Stimulated activated CD8-positive, alpha-beta memory T cell treated with anti-CD3 and anti-CD28 coated beads, Interleukin-7, amount 100 ng/mL, for 48 hours (primary cell): Measurements from ENCODE around the gene GFRA1.
"Not testable (repeated sequence)": the region's sequence is repeated elsewhere in the genome, so short reads cannot be mapped to it uniquely, and the experiment has no call there.

Experiments used
- DNase-seq, 2 donors: peaks; one replicate each; pipeline ENCODE4 v3.0.0-alpha.2; 2020; ENCODE audit warnings: low read depth in 1 of 2; ENCODE audit errors: extremely low read depth in 1 of 2

GFRA1 gene

DNA sequence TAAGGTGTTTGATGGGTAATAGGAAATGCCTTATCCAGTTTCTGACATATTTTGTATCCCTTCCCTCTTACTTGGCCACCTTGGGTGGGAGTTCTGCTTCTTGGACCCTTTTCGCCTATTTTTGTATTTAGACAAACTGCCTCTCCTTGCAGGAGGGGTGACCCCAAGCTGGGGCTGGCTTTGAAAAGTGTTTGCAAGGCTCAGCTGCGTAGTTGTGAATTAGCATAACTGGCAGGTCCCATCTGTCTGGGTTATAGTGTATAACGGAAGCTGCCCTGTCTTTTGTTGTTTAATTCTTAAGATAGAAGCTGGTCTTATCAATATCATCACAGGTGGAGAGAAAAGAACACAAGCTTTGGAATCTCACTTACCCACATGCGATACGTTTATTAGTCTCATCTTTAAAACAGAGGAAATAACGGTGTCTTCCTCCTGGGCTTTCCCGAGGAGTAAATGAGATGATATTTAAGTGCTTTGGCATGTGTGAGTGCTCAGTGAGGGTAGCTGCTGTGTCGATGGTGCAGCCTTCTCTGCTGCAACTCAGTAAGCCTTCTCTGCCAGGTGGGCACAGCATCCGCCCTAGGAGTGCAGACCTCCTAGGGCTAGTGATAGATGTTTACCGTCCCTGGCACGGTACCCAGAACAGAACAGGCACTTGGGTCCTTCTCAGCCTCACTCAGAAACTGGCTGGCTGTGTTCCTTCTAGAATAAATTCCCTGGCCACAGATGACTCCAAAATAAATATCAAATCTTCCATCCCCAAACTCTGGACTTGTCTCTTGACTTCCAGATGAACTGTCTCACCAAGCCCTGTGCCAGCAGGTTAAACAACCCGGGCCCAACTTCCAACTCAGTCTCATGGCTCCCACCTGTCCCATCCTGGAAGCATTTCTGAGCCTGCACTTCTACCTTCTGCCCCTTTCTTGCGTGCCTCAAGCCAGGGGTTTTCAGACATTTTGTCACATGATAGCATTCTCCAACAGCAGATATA, 227.3 kb downstream of the GFRA1 start:
- DNase-seq, result no peak

DNA sequence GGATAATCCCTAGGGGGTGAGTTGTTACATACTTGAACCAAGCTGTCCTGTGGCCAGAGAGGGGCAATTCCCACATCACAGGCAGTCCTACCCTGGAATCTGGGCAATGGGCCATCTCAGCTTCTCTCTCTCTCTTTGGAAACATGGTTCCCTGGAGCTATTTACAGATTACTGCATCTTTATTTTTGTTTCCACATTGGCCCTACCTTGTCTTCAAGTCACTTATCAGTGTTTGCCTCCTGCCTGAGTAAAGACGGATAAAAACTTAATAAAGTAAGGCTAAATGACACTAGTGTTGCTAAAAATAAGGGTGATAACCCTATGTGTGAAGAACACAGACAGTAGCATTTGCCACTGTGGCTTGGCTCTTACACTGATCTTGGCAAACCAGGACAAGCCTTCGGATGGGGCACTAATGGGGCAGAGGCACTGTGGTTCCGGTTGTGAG, 228.2 kb downstream of the GFRA1 start:
- no peak for DNase-seq

DNA sequence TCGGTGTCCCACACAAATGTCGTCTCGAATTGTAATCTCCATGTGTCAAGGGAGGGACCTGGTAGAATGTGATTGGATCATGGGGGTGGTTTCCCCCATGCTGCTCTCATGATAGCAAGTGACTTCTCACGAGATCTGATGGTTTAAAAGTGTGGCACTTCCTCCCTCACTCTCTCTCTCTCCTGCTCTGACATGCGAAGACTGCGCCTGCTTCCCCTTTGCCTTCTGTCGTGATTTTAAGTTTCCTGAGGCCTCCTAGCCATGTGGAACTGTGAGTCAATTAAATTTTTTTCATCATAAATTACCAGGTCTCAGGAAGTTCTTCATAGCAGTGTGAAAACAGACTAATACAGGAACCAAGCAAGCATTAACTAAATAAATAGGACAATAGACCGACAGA, 229.1 kb downstream of the GFRA1 start:
- no peak for DNase-seq

DNA sequence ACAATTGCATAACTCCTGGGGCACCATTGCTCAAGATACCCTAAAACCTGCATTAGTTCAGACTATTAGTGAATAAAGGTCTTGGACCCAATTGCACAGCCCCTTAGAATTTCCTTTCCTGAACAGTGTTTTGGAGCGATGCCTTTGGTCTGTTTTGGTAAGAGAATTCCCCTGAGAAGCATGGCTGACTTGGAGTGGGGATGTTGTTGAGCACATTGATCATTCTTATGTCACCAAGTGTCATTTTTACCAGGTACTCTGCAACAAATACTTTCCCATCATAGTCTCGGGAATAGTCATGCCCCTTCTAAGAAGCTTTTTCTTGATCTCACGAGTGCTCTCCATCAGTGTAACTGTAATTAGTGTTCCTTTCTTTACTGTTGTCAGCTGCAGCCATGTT, 229.7 kb downstream of the GFRA1 start:
- no peak for DNase-seq

DNA sequence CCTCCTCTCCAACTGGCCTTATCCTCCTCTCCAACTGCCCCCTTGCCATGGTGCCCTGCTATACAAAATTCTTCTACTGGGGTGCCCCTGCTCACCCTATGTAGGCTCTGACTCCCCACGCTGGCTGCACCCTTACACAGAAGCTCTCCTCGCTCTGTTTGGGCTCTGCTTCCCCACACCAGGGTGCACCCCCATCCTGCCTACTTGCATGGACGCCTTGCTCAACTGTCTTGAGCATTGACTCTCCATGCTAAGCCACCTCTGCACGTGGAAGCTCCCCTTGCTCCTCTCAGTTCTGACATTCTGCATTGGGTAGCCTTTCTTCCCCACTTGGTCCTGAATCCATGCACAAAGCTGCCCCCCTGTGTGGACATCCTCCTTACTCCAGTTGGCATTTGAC, 231.1 kb downstream of the GFRA1 start:
- DNase-seq, result no peak

DNA sequence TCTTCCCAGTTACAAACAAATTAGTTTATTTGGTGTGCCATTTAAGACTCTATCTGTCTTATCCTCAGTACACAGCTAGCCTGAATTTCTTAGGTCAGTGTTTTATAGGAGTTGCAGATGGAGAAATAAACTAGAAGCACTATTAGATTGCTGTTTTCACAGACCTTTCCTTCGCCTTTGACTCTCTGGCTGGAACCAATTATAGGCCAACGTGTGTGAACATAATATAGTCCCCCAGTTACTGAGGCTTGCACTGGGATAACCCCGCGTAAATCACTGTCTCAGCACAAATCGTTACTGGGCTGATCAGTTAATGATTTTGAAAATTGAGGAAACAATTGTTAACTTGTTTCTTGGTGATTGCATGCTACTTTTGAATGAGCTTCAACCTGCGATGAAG, 233.4 kb downstream of the GFRA1 start:
- DNase-seq, result no peak

DNA sequence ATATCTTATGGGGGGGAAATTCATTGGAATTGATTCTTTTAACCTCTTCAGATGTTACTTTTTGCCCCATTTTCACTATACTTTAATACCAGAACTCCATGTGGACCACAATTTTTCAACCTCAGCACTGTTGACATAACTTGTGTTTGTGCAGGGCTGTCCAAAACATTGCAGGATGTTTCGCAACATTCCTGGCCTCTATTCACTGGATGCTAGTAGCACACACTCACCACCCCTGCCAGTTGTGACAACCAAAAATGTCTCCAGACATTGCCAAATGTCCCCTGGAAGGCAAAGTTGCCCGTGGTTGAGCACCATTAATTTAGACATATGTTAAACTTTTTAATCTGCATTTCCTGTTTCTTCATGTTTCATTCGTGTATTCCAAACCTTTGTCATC, 234.7 kb downstream of the GFRA1 start:
- DNase-seq, result no peak

DNA sequence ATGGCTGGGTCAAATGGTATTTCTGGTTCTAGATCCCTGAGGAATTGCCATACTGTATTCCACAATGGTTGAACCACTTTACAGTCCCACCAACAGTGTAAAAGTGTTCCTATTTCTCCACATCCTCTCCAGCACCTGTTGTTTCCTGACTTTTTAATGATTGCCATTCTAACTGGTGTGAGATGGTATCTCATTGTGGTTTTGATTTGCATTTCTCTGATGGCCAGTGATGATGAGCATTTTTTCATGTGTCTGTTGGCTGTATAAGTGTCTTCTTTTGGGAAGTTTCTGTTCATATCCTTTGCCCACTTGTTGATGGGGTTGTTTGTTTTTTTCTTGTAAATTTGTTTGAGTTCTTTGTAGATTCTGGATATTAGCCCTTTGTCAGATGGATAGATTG, 237.6 kb downstream of the GFRA1 start:
- not testable (repeated sequence) for DNase-seq

DNA sequence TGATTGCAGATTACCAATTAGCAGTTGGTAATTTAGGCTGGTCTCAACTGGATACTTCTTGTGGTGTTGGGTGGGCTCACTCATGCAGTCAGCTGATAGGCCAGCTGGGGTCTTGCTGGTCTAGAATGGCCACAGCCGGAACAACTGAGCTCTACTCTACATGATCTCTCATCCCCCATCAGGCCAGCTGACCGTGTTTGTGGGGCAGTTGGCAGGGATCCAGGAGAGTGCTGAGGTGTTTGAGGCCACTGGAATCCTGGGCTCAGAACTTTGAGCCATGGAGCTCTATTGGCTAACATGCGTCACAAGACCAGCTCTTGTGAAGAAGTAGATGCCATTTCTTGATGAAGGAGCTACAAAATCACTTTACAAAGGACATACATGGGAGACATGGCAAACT, 242.4 kb downstream of the GFRA1 start:
- no peak for DNase-seq

DNA sequence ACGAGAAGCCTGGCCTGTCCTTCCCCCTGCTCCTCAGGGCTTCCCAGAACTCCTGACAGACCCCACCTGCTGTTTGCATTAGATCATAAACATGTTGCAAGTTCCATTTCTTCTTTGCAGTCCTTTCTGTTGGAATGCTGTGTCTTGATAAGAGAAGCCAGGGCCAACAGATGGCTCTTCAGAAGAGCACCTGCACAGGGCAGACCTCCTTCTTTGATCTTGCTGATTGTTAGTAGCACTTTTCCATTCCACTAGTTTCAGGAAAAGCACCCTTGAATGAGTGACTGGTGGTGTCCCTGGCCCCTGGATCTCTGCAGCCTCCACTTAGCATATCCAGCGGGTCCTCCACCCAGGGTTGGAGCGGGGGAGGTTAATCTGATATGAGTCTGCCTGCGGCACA, 243.2 kb downstream of the GFRA1 start:
- DNase-seq, result no peak

DNA sequence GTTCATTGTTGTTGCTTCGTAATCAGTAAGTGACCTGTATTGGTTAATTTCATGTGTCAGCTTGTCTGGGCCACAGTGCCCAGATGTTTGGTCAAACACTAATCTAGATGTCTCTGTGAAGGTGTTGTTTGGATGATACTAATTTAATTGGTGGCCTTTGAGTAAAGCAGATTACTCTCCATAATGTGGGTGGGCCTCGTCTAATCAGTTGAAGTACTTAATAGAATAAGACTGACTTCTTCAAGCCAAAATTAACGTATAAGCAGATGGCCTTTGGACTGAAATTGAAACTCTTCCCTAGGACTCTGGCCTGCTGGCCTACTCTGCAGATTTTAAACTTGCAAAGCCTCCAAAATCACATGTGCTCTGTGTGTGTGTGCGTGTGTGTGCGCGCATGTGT, 245.7 kb downstream of the GFRA1 start:
- DNase-seq, result no peak

DNA sequence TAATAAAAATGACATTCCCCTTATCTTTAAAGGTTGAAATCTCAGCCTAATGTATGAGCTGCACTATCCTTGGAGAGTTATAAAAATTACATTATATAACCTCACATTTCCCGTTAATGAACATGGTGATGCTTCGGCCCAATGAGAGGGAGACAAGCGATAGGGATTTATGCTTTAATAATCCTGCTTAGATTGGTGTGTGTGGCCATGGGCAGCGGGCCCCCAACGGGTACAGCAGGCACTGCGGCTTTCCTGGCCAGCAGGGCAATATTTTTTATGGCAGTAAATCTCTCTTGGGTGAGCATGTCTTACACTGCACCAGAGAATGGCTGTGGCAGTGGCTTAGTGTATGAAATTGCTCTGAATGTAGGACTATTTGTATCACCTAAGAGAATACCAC, 246.3 kb downstream of the GFRA1 start:
- DNase-seq, result no peak

DNA sequence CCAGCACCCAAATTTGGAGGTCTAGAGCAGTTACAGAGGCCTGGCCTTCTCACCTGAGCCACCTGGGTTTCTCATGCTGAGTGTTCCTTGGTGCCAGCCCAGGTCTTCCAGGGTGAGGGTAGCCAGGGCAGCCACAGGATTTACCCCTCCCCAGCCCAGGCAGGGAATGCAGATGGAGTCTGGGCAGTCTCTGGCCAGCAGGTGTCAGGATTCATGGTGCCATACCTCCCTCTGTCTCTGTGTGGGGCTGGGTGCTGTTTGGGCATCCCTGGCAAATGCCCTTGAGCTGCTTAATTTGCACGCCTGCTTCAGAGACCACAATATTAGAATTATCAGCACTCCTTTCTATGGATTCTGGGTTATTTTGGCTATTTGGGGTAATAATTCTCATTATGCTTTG, 246.7 kb downstream of the GFRA1 start:
- DNase-seq, result no peak

DNA sequence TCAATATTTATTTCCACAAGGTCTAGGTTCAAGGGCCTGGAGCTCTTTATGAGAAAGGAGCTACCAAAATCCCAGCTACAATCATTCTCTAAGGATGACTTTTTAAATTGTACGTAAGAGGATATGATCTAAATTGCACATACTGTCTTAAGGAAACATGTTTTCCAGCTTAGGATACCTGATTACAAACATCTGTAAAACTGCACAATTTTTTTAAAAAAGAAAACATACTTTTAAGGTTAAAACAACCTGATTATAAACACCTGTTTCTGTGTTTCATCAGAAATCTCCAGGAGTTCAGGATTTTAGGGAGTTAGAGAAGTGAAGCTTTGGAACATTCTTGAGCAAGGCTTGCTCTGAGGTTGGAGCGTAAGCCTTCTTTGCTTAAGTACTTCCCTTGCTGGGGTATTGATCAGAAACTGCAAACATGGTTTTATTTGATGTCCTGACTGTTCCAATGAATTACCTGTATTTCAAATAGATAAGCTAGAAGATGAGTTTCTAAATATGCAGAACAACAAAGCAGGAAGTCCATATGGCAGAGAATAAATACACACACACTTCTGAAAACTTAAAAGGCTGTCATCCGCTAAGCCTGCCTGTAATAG, 248.6 kb downstream of the GFRA1 start:
- no peak for DNase-seq

DNA sequence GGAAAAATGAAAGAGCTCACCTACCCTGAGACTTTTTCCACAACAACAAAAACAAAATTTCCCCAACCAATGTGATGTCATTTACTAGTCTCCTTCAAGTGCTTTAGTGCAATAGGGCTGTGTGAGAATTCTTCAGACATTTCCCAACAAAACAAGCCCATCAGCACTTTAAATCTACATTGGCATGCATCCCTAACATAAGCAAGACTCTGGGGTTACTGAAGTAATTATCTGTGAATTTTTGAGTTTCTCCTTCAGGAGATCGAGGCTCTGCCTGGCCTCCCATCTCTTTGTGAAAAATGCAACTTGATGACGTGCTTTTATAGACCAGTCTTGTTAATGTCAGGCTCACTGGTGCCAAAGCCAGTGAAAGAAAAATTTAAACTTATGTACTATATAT, 255.6 kb downstream of the GFRA1 start:
- no peak for DNase-seq

DNA sequence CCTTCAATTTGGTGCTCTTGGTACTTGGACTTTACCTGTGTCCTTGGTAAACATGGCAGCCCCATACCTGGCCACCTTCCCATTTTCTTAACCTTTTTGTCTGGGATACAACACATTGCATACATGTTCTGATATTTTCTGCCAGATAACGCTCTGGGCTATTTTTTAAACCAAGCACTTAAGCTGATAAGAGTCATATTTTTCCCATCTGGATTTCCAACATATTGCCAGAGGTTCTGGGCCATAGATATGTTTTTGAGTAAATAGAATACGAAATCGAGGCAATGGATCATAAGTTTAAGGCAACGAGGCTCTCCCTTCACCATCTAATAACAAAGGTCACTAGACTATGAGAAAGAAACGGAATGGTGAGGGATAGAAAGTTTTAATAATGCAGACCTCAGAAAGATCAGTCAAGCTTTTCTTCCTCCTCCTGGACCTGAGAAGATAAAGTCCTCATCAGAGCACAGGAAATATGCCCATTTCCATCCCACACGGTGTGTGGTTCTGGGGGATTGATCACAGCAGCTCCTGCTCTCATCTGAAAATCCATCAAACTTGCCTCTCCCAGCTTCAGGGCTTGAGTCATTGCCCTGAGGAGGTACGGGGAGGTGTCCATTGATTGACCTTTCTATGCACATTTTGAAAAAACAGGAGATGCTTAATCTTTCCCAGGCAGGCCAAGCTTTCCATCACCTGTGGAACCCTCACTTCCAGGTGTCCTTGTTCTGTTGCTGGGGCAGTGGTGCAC, 257.2 kb downstream of the GFRA1 start:
- DNase-seq, result no peak

DNA sequence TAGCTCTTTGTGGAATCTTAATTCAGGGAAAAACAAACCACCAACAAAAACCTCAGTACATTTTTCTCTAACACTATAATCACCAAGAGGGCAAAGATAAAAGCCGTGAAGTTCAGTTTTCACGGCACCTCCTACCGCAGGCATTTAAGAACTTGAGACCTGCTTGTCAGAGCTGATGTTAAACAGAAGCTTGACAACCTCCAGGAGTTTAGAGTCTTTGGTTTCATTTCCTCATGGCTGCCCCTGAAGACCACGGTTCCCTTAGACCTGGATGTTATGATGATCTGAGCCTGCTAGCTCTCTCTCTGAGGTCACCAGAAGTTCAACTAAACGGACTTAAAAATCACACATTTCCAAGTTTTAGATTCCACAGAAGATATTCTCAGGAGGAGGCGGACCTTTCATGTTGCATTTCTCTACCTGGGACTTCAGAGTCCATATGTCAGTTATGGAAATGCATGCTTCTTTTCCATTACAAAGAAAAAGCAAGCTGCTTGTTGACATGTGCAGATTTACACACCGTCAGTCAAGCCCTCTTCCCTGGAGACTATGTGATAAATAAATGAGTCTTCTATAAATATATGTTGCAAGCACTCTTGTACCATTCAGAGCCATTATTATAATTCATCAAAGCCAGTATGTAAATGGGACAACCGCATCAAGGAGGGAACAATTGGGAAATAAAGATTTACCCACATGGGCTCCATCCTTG, 258.0 kb downstream of the GFRA1 start:
- no peak for DNase-seq

DNA sequence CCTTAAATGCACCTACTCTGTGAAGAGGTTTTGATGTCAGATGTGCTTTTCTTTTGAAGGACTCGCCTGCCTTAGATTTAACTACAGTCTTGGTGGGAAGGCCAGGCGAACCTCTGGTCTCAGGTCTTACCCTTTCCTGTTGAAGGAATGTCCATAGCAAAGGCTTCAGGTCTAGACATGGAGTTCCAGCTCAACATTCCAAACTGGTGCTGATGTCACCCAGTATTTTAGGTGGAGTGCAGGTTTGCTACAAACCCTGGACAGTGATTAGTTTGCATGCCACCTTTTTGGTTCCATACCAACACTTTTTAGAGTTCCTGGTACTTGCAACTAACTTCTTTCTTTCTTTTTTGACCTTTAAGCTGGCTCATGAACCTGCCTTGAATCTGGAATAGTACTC, 258.7 kb downstream of the GFRA1 start:
- no peak for DNase-seq

DNA sequence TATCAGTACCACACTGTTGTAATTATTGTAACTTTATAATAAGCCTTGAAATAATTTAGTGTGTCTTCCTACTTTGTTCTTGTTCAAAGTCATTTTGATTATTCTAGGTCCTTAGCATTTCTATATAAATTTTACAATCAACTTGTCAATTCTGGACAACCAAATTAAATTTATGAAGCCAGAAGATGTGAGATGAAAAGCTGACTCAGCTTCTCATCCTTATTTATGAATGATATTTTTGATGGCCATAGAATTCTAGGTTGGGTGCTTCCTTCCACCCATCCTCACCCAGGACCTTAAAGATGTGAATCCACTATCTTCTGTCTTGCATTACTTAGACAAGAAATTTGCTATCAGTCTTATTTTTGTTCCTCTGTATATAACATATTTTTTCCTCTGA, 261.1 kb downstream of the GFRA1 start:
- no peak for DNase-seq

DNA sequence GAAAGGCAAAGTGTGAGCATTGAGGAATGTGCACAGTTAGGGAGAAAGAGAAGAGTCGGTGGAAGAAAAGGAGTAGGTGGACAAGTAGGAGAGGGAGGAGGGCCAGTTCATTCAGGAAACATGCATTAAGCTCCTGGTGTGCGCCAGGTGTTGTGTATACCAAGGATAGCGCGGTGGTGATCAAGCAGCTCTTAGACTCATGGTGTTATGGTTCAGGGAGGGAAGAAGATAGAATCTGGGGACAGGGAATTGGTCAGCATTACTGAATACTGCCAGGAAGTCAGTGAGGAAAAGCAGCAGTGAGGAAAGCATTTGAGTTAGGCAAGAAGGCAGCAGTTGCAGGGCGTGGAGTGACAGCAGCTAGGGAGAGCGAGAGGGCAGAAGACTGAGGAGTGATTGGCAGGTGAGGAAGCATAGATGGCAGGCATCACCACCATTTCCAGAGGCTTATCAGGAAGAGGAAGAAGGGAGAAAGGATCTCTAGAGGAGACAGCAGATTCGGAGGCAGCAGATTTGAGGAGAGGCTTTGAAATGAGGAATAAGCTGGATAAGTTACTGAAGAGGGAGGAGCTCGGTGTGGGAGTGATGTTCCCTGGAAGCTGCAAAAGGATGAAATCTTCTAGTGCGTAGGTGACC, 265.6 kb downstream of the GFRA1 start:
- DNase-seq, result no peak
